GM12878 (cell line): Measurements from ENCODE around the gene RBPMS2. TPM values are rescaled to one million over a fixed set of nuclear protein-coding genes. Genes with fewer than 3 reads are reported as not detected.

ENCODE experiments used
- ATAC-seq: fragments of 200-7000 bp; cut with Tn5 transposase; 3 replicates; pipeline ENCODE4 v1.9.1; 2020; ENCODE audit warnings: mild to moderate bottlenecking, moderate library complexity
- BruUV-seq: library from RNA; stranded (reverse); fragments of 400-500 nt; replicated peaks from 2 replicates; lab custom pipeline; 2021; lab: Mats Ljungman, UMichigan
- CTCF ChIA-PET: fragments of 300-600 bp; sonication (Branson Sonifier 250); formaldehyde crosslinking; extraction: SDS; loops from one replicate; lab custom pipeline; 2021; ENCODE audit warnings: inconsistent platforms; lab: Yijun Ruan, JAX
- POLR2A ChIA-PET: fragments of 350-600 bp; formaldehyde crosslinking; extraction: SDS; loops from one replicate; lab custom pipeline; 2021; ENCODE audit warnings: inconsistent platforms; lab: Charles Lee
- RAD21 ChIA-PET: fragments of 300-600 bp; sonication (Branson Sonifier 250); formaldehyde crosslinking; loops from one replicate; lab custom pipeline; 2023; ENCODE audit warnings: antibody characterized with exemption; ENCODE audit not compliant: unreplicated experiment; lab: Charles Lee
- SMC1A ChIA-PET: fragments of 300-600 bp; sonication (Branson Sonifier 250); formaldehyde crosslinking; loops from one replicate; lab custom pipeline; 2023; ENCODE audit not compliant: unreplicated experiment, uncharacterized antibody; lab: Charles Lee
- DNase-seq: peaks from one replicate; pipeline ENCODE4 v3.0.0-alpha.2; 2011; ENCODE audit warnings: low read depth, low spot score
- FAIRE-seq: peaks from 3 replicates; lab custom pipeline; 2011; peaks lifted over from hg19 to GRCh38; lab: Jason Lieb, UNC
- H2AFZ ChIP-seq: 2 replicates; pipeline ENCODE4 v1.6.0; 2011; ENCODE audit warnings: low read depth, low read length, control low read depth; ENCODE audit not compliant: control insufficient read depth
- H3K27ac ChIP-seq: 2 replicates; pipeline ENCODE4 v1.5.1; 2011; ENCODE audit warnings: control low read depth; ENCODE audit not compliant: control insufficient read depth, insufficient read depth
- H3K27me3 ChIP-seq, 2 experiments: replicated peaks in 1 of 2; 2 replicates each; pipeline versions ENCODE4 v1.6.0 to v1.6.1; 2011; ENCODE audit warnings: low read length in 1 of 2; ENCODE audit not compliant: control insufficient read depth in 2 of 2, insufficient read depth in 2 of 2
- H3K36me3 ChIP-seq, 2 experiments: 2 replicates each; pipeline ENCODE4 v1.5.1; 2011; ENCODE audit warnings: low read length in 1 of 2; ENCODE audit not compliant: control insufficient read depth in 2 of 2, insufficient read depth in 2 of 2
- H3K4me1 ChIP-seq: 2 replicates; pipeline ENCODE4 v1.6.1; 2011; ENCODE audit warnings: mild to moderate bottlenecking, low read length, moderate library complexity, mixed read lengths; ENCODE audit not compliant: control insufficient read depth, insufficient read depth
- H3K4me2 ChIP-seq: 2 replicates; pipeline ENCODE4 v1.6.0; 2011; ENCODE audit warnings: control low read depth; ENCODE audit not compliant: control insufficient read depth, insufficient read depth
- H3K4me3 ChIP-seq: fragments of 200-600 bp; sonication (generic); 2 replicates; pipeline ENCODE4 v1.5.1; 2016
- H3K79me2 ChIP-seq: 2 replicates; pipeline ENCODE4 v1.6.0; 2011; ENCODE audit warnings: low read length; ENCODE audit not compliant: control insufficient read depth, insufficient read depth
- H3K9ac ChIP-seq: 2 replicates; pipeline ENCODE4 v1.8.0; 2011; ENCODE audit warnings: low read length, control low read depth, mixed read lengths; ENCODE audit not compliant: control insufficient read depth, insufficient read depth
- H3K9me3 ChIP-seq: replicated peaks from 3 replicates; pipeline ENCODE4 v1.5.1; 2011; ENCODE audit warnings: mild to moderate bottlenecking, low read length; ENCODE audit not compliant: control insufficient read depth, insufficient read depth
- H4K20me1 ChIP-seq: 2 replicates; pipeline ENCODE4 v1.6.0; 2011; ENCODE audit not compliant: control insufficient read depth, insufficient read depth
- EED ChIP-seq: sonication (generic); IDR thresholded peaks from 2 replicates; pipeline ENCODE4 v1.6.1; 2016; ENCODE audit warnings: antibody characterized with exemption, low read depth
- EGR1 ChIP-seq, 2 experiments: IDR thresholded peaks; 1 replicate in 1 of 2; 2 replicates in 1 of 2; pipeline ENCODE4 v1.6.1; 2011 to 2012; ENCODE audit warnings: low read depth in 2 of 2, low read length in 2 of 2, borderline replicate concordance in 1 of 2, mild to moderate bottlenecking in 1 of 2, moderate library complexity in 1 of 2
- KAT2A ChIP-seq: conservative IDR thresholded peaks from 2 replicates; pipeline ENCODE4 v1.6.1; 2011; ENCODE audit warnings: low read depth, low read length; ENCODE audit not compliant: control insufficient read depth
- LARP7 ChIP-seq: fragments of 450-650 bp; IDR thresholded peaks from 2 replicates; pipeline ENCODE4 v1.6.1; 2017; ENCODE audit warnings: mild to moderate bottlenecking
- NFIC ChIP-seq: IDR thresholded peaks from 2 replicates; pipeline ENCODE4 v1.6.1; 2012; ENCODE audit warnings: low read depth, mild to moderate bottlenecking, inconsistent platforms, low read length, moderate library complexity
- NR2C1 ChIP-seq: fragments of 450-650 bp; IDR thresholded peaks from 2 replicates; pipeline ENCODE4 v1.6.1; 2017; ENCODE audit warnings: antibody characterized with exemption, mild to moderate bottlenecking, moderate library complexity
- NRF1 ChIP-seq: conservative IDR thresholded peaks from 2 replicates; pipeline ENCODE4 v1.6.1; 2011; ENCODE audit warnings: mild to moderate bottlenecking, low read depth, low read length, improper control_type of control experiment
- PAX8 ChIP-seq: fragments of 450-650 bp; IDR thresholded peaks from 2 replicates; pipeline ENCODE4 v1.6.1; 2017; ENCODE audit warnings: mild to moderate bottlenecking, moderate library complexity
- SMAD5 ChIP-seq: IDR thresholded peaks from 2 replicates; pipeline ENCODE4 v1.6.1; 2016; ENCODE audit warnings: antibody characterized with exemption, low read depth
- STAT3 ChIP-seq: IDR thresholded peaks from 2 replicates; pipeline ENCODE4 v1.6.1; 2011; ENCODE audit warnings: low read depth, low read length, improper control_type of control experiment
- ZBED1 ChIP-seq: IDR thresholded peaks from 2 replicates; pipeline ENCODE4 v1.6.1; 2016; ENCODE audit warnings: borderline replicate concordance
- ZNF274 ChIP-seq: IDR thresholded peaks from one replicate; pipeline ENCODE4 v1.8.0; 2011; ENCODE audit not compliant: insufficient read length, insufficient read depth
- WGBS: methylation state at CpG from one replicate; pipeline ENCODE4 v1.1.6; 2016; ENCODE audit warnings: low lambda C conversion rate; ENCODE audit not compliant: insufficient replicate concordance, insufficient coverage; ENCODE audit errors: missing lambda C conversion rate; 5-methylcytosine and 5-hydroxymethylcytosine counted together
- in situ Hi-C: fragments of 300-500 bp; cut with MboI; formaldehyde crosslinking; loops from 9 replicates; pipeline ENCODE4 v1.14.3; 2018; ENCODE audit warnings: mixed read lengths
- intact Hi-C: fragments of 100-400 bp; cut with micrococcal nuclease; formaldehyde crosslinking; loops from one replicate; pipeline ENCODE4 v1.14.2; 2022; ENCODE audit not compliant: unreplicated experiment
- polyA plus RNA-seq, 11 experiments: library from polyadenylated mRNA; depleted of rRNA in 4 of 11; unstranded in 6 of 11; stranded (reverse) in 5 of 11; fragments of >200 nt; fragmentation: Nextera tagmentation in 4 of 11; fragmentation: Illumina TruSeq in 1 of 11; extraction: Ambion mirVana in 4 of 11; extraction: Trizol in 1 of 11; gene quantifications; 1 replicate in 1 of 11; 2 replicates in 10 of 11; pipeline versions ENCODE4 v1.2.1 to v1.2.3, GENCODE V29; 2011 to 2016; ENCODE audit warnings: inconsistent platforms in 2 of 11, missing spikeins in 2 of 11, low read depth in 1 of 11
- total RNA-seq, 4 experiments: library from RNA; depleted of rRNA in 3 of 4; stranded (reverse); fragments of >200 nt in 3 of 4; fragmentation: Illumina TruSeq in 1 of 4; extraction: Trizol in 1 of 4; gene quantifications; 2 replicates each; pipeline versions ENCODE4 v1.2.1 to v1.2.3, GENCODE V29; 2013 to 2021
- TF ChIP-seq, protein P1 (sequence below): fragments of 450-650 bp; formaldehyde crosslinking; IDR thresholded peaks from 2 replicates; pipeline ENCODE4 v1.5.0; 2022; ENCODE audit warnings: mild to moderate bottlenecking, missing genetic modification characterization
- TF ChIP-seq, protein P2 (sequence below): fragments of 450-650 bp; IDR thresholded peaks from 2 replicates; pipeline ENCODE4 v1.6.1; 2017; ENCODE audit warnings: low read depth, mild to moderate bottlenecking, moderate library complexity
- TF ChIP-seq, protein P3 (sequence below): IDR thresholded peaks from 2 replicates; pipeline ENCODE4 v1.6.1; 2011; ENCODE audit warnings: low read depth, low read length, improper control_type of control experiment, borderline replicate concordance

Gene RBPMS2
- total and polyA plus RNA-seq, 10 of the 15 experiments (the other 5 are each of a cell fraction or from before 2014, with no cell fraction given), result 0.06 to 0.31 (median 0.19) TPM; not detected in 3

DNA sequence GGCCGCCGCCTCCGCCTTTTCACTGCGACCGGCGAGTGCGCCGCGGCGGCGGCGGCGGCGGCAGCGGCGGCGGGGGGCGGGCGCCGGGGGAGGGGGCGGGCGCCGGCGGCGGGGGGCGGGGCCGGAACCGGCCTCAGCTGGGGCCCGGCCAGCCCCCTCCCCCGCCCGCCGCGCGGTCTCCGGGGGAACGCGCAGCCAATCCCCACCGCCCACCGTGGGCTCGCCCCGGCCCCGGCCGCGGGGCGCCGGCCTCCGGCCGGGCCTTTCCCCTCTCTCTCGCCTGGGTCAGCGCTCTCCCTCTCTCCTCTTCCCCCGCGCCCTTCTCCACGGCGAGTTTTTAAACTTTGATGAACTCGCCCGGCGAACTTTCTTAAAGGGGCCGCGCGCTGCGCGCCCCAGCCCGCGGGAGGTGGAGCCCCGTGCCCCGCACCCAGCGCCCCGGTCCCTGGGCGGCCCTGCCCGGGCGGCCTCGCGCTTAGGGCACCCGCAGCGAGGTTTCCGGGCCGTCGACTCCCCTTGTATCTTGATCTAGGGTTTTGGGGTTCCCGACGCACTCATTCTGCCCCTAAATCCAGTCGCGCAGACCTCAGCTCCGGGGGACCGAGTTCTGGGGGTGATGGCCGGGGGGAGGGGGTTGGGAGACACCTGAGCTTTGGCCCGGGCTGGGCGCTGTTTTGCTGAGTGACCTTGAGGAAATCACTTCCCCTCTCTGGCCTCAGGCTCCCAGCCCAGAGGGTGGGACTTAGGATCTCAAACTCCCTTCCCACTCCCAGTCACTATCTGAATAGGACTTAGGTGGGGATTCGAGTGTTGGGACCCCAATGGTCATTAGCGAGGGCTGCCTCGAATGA lies at the start of gene RBPMS2 (continued):
- TF ChIP-seq, protein P1, sequence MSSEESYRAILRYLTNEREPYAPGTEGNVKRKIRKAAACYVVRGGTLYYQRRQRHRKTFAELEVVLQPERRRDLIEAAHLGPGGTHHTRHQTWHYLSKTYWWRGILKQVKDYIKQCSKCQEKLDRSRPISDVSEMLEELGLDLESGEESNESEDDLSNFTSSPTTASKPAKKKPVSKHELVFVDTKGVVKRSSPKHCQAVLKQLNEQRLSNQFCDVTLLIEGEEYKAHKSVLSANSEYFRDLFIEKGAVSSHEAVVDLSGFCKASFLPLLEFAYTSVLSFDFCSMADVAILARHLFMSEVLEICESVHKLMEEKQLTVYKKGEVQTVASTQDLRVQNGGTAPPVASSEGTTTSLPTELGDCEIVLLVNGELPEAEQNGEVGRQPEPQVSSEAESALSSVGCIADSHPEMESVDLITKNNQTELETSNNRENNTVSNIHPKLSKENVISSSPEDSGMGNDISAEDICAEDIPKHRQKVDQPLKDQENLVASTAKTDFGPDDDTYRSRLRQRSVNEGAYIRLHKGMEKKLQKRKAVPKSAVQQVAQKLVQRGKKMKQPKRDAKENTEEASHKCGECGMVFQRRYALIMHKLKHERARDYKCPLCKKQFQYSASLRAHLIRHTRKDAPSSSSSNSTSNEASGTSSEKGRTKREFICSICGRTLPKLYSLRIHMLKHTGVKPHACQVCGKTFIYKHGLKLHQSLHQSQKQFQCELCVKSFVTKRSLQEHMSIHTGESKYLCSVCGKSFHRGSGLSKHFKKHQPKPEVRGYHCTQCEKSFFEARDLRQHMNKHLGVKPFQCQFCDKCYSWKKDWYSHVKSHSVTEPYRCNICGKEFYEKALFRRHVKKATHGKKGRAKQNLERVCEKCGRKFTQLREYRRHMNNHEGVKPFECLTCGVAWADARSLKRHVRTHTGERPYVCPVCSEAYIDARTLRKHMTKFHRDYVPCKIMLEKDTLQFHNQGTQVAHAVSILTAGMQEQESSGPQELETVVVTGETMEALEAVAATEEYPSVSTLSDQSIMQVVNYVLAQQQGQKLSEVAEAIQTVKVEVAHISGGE, result no peak
- TF ChIP-seq NR2C1, result no peak
- TF ChIP-seq STAT3, result no peak
- TF ChIP-seq ZNF274, result no peak
- no peak for TF ChIP-seq SMAD5
- TF ChIP-seq EED, result no peak

DNA sequence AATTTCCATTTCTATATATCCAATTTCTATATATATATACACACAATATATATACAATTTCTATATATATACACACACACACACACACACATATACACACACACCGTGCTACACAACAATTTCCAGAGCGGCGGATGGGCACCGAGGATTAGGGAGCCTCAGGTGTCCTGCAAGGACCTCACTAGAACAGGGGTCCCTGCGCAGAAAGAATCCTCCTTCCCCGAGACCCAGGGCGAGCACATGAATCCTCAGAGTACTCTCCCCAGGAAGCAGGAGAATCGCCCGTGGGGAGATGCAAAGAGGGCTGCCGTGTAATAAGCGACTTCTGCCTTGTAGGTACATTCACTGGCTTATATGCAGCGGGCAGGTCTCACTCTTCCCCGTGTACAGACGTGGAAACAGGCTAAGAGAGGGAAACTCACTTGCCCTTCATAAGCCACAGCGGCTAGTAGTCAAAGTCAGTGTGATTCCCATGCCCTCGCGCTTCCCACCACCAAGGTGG lies 49.6 kb upstream of the RBPMS2 start:
- peak overlapping the region; percentile 88 for H3K4me3 ChIP-seq
- SMC1A ChIA-PET, result interaction anchor here (1.0 to 2.9 kb wide), 8 partner anchors 10 to 69 kb away, joined by 3 to 29 read pairs (median 9); partner anchors contain the start of gene PLEKHO2
- CTCF ChIA-PET, result interaction anchor here (0.6 to 2.3 kb wide), 9 partner anchors 11 to 85 kb away, joined by 3 to 32 read pairs (median 4); no protein-coding TSS in a partner anchor
- peak overlapping the region; percentile 97 for H3K4me2 ChIP-seq
- intact Hi-C loops, result loop anchor here (2.0 to 10.0 kb wide), 3 partner anchors 70 to 470 kb away; partner anchors contain the start of genes RNU5A-1 and SPG21
- WGBS, result under 1% methylated on average over 17 of the region's 17 CpGs
- H4K20me1 ChIP-seq, result no peaks in the 10 kb centered on the region
- H3K27ac ChIP-seq, result peak overlapping the region; percentile 85
- POLR2A ChIA-PET, result interaction anchor here (0.5 to 2.7 kb wide), 8 partner anchors 10 to 157 kb away, joined by 3 to 34 read pairs (median 14); no protein-coding TSS in a partner anchor
- no peak for FAIRE-seq
- in situ Hi-C loops, result no loop called here
- peak overlapping the region; percentile 89 for H3K9ac ChIP-seq
- H3K27me3 ChIP-seq, result no peaks in the 10 kb centered on the region
- peak; percentile 1 for ATAC-seq
- RAD21 ChIA-PET, result interaction anchor here (0.6 to 2.7 kb wide), 11 partner anchors 10 to 195 kb away, joined by 3 to 41 read pairs (median 6); no protein-coding TSS in a partner anchor
- peaks cover 5 to 13% of the 10 kb centered on the region in 2 experiments; a peak in 3 of 4 replicates for H3K36me3 ChIP-seq
- peaks cover 14% of the 10 kb centered on the region for H3K4me1 ChIP-seq
- peaks cover 31% of the 10 kb centered on the region for H3K79me2 ChIP-seq
- BruUV-seq, result no TSS peak
- DNase-seq, result no peak
- H3K9me3 ChIP-seq, result no peaks in the 10 kb centered on the region
- peak overlapping the region; percentile 48 for H2AFZ ChIP-seq
- TF ChIP-seq, protein P2, sequence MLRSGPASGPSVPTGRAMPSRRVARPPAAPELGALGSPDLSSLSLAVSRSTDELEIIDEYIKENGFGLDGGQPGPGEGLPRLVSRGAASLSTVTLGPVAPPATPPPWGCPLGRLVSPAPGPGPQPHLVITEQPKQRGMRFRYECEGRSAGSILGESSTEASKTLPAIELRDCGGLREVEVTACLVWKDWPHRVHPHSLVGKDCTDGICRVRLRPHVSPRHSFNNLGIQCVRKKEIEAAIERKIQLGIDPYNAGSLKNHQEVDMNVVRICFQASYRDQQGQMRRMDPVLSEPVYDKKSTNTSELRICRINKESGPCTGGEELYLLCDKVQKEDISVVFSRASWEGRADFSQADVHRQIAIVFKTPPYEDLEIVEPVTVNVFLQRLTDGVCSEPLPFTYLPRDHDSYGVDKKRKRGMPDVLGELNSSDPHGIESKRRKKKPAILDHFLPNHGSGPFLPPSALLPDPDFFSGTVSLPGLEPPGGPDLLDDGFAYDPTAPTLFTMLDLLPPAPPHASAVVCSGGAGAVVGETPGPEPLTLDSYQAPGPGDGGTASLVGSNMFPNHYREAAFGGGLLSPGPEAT, result no peak
- TF ChIP-seq NFIC (no peak), NRF1 (no peak), EGR1 (IDR thresholded peaks at IDR 0.05; ENCODE audit: borderline replicate concordance in 1 of 2, low read depth in 2 of 2, low read length in 2 of 2) (no peak), PAX8 (no peak), LARP7 (peak; percentile 46; the same call in 1 of the 2 replicates), KAT2A (no peak), ZBED1 (no peak)
- TF ChIP-seq, protein P3, sequence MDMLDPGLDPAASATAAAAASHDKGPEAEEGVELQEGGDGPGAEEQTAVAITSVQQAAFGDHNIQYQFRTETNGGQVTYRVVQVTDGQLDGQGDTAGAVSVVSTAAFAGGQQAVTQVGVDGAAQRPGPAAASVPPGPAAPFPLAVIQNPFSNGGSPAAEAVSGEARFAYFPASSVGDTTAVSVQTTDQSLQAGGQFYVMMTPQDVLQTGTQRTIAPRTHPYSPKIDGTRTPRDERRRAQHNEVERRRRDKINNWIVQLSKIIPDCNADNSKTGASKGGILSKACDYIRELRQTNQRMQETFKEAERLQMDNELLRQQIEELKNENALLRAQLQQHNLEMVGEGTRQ, result no peak
